ENCODE measurements around the gene KLK11. TPM values are rescaled to one million over a fixed set of nuclear protein-coding genes. Genes with fewer than 3 reads are reported as not detected.

The KLK11 gene
- total RNA-seq, 1 donor from 2014 or later, result not detected

DNA sequence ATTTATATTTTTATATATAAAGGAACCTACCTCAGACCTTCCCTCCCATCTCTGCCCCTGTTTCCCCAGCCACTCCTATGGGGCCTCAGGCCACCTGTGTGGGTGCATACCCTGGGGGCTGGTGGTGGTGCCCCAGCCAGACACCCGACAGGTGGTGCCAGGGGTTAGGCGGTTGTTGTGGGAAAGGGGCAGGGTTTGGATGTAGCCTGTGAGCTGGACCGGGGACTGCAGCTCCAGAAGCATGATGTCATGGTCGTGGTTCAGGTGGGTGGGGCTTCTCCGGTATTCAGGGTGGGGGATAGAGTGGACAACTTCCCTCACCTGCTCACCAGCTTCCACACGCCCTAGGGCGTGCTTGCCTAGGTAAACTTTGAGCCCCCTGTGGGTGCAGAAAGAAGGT lies 33.3 kb upstream of the KLK11 start:
- H3K27me3 Mint-ChIP-seq (ENCODE audit: unreplicated experiment), result no peaks in the 10 kb centered on the region
- no peak for DNase-seq (ENCODE audit: extremely low spot score, unreplicated experiment)
- H3K9me3 Mint-ChIP-seq (ENCODE audit: unreplicated experiment), result peaks cover 11% of the 10 kb centered on the region
- no peak overlapping the region for H3K4me3 Mint-ChIP-seq (ENCODE audit: unreplicated experiment)
- no peaks in the 10 kb centered on the region for H3K4me1 Mint-ChIP-seq (ENCODE audit: unreplicated experiment)
- TF ChIP-seq, protein P1, sequence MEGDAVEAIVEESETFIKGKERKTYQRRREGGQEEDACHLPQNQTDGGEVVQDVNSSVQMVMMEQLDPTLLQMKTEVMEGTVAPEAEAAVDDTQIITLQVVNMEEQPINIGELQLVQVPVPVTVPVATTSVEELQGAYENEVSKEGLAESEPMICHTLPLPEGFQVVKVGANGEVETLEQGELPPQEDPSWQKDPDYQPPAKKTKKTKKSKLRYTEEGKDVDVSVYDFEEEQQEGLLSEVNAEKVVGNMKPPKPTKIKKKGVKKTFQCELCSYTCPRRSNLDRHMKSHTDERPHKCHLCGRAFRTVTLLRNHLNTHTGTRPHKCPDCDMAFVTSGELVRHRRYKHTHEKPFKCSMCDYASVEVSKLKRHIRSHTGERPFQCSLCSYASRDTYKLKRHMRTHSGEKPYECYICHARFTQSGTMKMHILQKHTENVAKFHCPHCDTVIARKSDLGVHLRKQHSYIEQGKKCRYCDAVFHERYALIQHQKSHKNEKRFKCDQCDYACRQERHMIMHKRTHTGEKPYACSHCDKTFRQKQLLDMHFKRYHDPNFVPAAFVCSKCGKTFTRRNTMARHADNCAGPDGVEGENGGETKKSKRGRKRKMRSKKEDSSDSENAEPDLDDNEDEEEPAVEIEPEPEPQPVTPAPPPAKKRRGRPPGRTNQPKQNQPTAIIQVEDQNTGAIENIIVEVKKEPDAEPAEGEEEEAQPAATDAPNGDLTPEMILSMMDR (IDR thresholded peaks at IDR 0.05), result no peak
- H3K36me3 Mint-ChIP-seq (ENCODE audit: unreplicated experiment), result no peaks in the 10 kb centered on the region
- no peak overlapping the region for H3K27ac Mint-ChIP-seq (ENCODE audit: unreplicated experiment)

DNA sequence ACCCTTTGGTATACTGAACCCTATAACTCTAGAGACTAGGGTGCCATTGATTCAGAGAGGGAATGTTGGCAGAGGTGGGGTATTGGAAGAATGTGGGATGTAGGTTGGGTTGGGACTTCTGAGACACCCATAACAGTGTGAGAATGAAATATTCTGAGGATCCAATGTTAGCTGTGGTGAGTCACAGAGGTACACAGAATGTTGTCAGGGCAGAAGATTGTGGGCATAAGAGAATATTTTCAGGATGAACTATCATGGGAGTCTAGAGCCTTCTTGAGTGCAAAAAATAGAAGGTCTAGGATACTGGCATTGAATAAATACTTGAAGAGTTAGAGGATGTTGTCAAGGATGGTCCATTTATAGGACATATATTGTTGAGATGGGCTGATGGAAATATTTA lies 29.4 kb upstream of the KLK11 start:
- H3K9me3 Mint-ChIP-seq (ENCODE audit: unreplicated experiment), result peaks cover 5% of the 10 kb centered on the region
- no peaks in the 10 kb centered on the region for H3K4me1 Mint-ChIP-seq (ENCODE audit: unreplicated experiment)
- no peaks in the 10 kb centered on the region for H3K36me3 Mint-ChIP-seq (ENCODE audit: unreplicated experiment)
- no peak for DNase-seq (ENCODE audit: extremely low spot score, unreplicated experiment)
- TF ChIP-seq, protein P1 (IDR thresholded peaks at IDR 0.05), result no peak
- no peaks in the 10 kb centered on the region for H3K27me3 Mint-ChIP-seq (ENCODE audit: unreplicated experiment)
- H3K4me3 Mint-ChIP-seq (ENCODE audit: unreplicated experiment), result no peak overlapping the region
- no peak overlapping the region for H3K27ac Mint-ChIP-seq (ENCODE audit: unreplicated experiment)

DNA sequence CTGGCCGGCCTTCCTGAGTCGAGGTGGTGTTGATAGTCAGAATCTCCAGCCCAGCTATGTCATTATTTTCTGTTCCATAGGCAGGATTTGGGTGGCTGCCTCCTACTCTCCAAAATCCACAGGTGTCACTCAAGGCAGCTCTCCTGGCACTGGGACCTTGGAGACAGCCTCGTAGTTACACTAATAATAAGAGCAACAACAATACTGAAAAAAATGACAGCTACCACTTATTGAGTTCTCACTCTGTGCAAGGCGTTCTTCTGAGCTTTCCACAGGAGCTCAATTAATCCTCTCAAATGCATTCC lies 20.6 kb upstream of the KLK11 start:
- TF ChIP-seq, protein P1 (IDR thresholded peaks at IDR 0.05), result no peak
- Mint-ChIP-seq H3K4me3 (ENCODE audit: unreplicated experiment) (no peak overlapping the region), H3K27ac (ENCODE audit: unreplicated experiment) (no peak overlapping the region), H3K9me3 (ENCODE audit: unreplicated experiment) (peaks cover 19% of the 10 kb centered on the region), H3K4me1 (ENCODE audit: unreplicated experiment) (no peaks in the 10 kb centered on the region), H3K36me3 (ENCODE audit: unreplicated experiment) (no peaks in the 10 kb centered on the region), H3K27me3 (ENCODE audit: unreplicated experiment) (no peaks in the 10 kb centered on the region)
- DNase-seq (ENCODE audit: extremely low spot score, unreplicated experiment), result no peak

DNA sequence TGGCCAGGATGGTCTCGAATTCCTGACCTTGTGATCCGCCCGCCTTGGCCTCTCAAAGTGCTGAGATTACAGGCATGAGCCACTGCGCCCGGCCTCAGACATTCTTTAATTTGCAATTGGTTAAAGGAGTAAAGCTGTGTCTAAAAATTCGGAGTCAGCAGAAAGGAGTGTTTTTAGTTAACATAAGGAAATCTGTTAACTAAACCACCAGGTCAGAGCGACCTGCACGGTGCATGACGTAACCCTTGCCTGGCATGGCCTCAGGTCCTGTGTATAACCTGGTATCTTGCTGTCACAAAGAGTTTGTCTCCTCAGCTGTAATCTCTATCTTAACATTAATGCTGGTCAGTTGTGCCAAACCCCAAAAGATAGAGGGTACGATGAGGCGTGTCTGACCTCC lies 17.9 kb upstream of the KLK11 start:
- DNase-seq (ENCODE audit: extremely low spot score, unreplicated experiment), result no peak
- H3K4me1 Mint-ChIP-seq (ENCODE audit: unreplicated experiment), result no peaks in the 10 kb centered on the region
- H3K27ac Mint-ChIP-seq (ENCODE audit: unreplicated experiment), result no peak overlapping the region
- H3K4me3 Mint-ChIP-seq (ENCODE audit: unreplicated experiment), result no peak overlapping the region
- no peaks in the 10 kb centered on the region for H3K27me3 Mint-ChIP-seq (ENCODE audit: unreplicated experiment)
- H3K36me3 Mint-ChIP-seq (ENCODE audit: unreplicated experiment), result no peaks in the 10 kb centered on the region
- peaks cover 11% of the 10 kb centered on the region for H3K9me3 Mint-ChIP-seq (ENCODE audit: unreplicated experiment)
- TF ChIP-seq, protein P1 (IDR thresholded peaks at IDR 0.05), result no peak

DNA sequence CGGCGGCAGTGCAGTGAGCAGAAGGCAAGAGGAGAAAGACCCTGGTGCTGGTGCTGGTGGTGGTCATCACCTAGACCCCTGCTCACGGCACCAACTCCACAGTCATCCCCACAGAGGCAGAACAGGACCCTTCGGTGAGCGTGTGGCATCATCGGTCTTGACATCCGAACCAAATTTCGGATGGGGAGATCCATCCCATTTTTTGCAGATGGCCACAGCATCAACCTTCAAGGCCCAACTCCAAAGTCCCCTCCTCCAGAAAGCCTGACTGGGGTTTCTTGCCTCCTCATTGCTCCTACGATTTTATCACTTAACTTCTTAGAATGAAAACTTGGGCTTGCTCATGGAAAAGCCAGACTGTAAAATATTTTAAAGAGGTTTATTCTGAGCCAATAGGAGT lies 17.1 kb upstream of the KLK11 start:
- peaks cover 11% of the 10 kb centered on the region for H3K9me3 Mint-ChIP-seq (ENCODE audit: unreplicated experiment)
- H3K4me3 Mint-ChIP-seq (ENCODE audit: unreplicated experiment), result no peak overlapping the region
- H3K36me3 Mint-ChIP-seq (ENCODE audit: unreplicated experiment), result no peaks in the 10 kb centered on the region
- H3K27me3 Mint-ChIP-seq (ENCODE audit: unreplicated experiment), result no peaks in the 10 kb centered on the region
- TF ChIP-seq, protein P1 (IDR thresholded peaks at IDR 0.05), result no peak
- no peak for DNase-seq (ENCODE audit: extremely low spot score, unreplicated experiment)
- no peak overlapping the region for H3K27ac Mint-ChIP-seq (ENCODE audit: unreplicated experiment)
- no peaks in the 10 kb centered on the region for H3K4me1 Mint-ChIP-seq (ENCODE audit: unreplicated experiment)

Measured in osteocyte (in vitro differentiated cells).